Measurements from ENCODE around the gene LEFTY1.

The LEFTY1 gene

GRCh38 chr1:225926551-225927113 is 37.7 kb upstream of the LEFTY1 start:
- Histone ChIP-seq H3K27me3 (ENCODE audit: control insufficient read depth in 1 of 2, insufficient read depth in 2 of 2, low read length in 2 of 2) (no peaks in the 10 kb centered on the region), H3K9ac (ENCODE audit: low read length) (no peak overlapping the region), H3K36me3 (ENCODE audit: insufficient read depth, low read length) (no peaks in the 10 kb centered on the region), H3K9me3 (ENCODE audit: low read length) (no peaks in the 10 kb centered on the region), H3K4me1 (ENCODE audit: insufficient read depth, low read length) (peaks cover 14% of the 10 kb centered on the region), H3K27ac (ENCODE audit: low read depth, low read length) (no peak overlapping the region), H3K4me3 (ENCODE audit: low read depth in 1 of 2, low read length in 2 of 2) (no peak overlapping the region)

- H3K27me3 ChIP-seq (ENCODE audit: control insufficient read depth in 1 of 2, insufficient read depth in 2 of 2, low read length in 2 of 2): no peaks in the 10 kb centered on the region
- peak within 1 kb of the TSS; percentile 93 for H3K9ac ChIP-seq (ENCODE audit: low read length)
- H3K4me3 ChIP-seq (ENCODE audit: low read depth in 1 of 2, low read length in 2 of 2): peak within 1 kb of the TSS; percentile 95 to 97
- peaks cover 7% of the 10 kb centered on the region for H3K36me3 ChIP-seq (ENCODE audit: insufficient read depth, low read length)
- H3K4me1 ChIP-seq (ENCODE audit: insufficient read depth, low read length): peaks cover 14% of the 10 kb centered on the region
- peak within 1 kb of the TSS; percentile 97 for H3K27ac ChIP-seq (ENCODE audit: low read depth, low read length)
- no peaks in the 10 kb centered on the region for H3K9me3 ChIP-seq (ENCODE audit: low read length)
Observed at GRCh38 chr1:225923692-225924555, 35.0 kb upstream of the LEFTY1 start, which contains the start of gene PYCR2. Gene PYCR2, minus strand, starts transcription at chr1:225924250. Its CDS starts 140 bp downstream, at chr1:225924110.

- H3K4me1 ChIP-seq (ENCODE audit: insufficient read depth, low read length): peaks cover 14% of the 10 kb centered on the region
- peak overlapping the region; percentile 97 for H3K27ac ChIP-seq (ENCODE audit: low read depth, low read length)
- H3K9me3 ChIP-seq (ENCODE audit: low read length): no peaks in the 10 kb centered on the region
Observed at GRCh38 chr1:225923381-225923691, 34.4 kb upstream of the LEFTY1 start.

GRCh38 chr1:225921734-225922709 is 33.1 kb upstream of the LEFTY1 start:
- no peak overlapping the region for H3K27ac ChIP-seq (ENCODE audit: low read depth, low read length)

More at GRCh38 chr1:225923381-225923691, 34.4 kb upstream of the LEFTY1 start:
- Histone ChIP-seq H3K36me3 (ENCODE audit: insufficient read depth, low read length) (peaks cover 11% of the 10 kb centered on the region), H3K4me3 (ENCODE audit: low read depth in 1 of 2, low read length in 2 of 2) (peak overlapping the region; percentile 95 to 97), H3K9ac (ENCODE audit: low read length) (peak overlapping the region; percentile 93), H3K27me3 (ENCODE audit: control insufficient read depth in 1 of 2, insufficient read depth in 2 of 2, low read length in 2 of 2) (no peaks in the 10 kb centered on the region)

GRCh38 chr1:225919906-225920305 is 31.0 kb upstream of the LEFTY1 start:
- Histone ChIP-seq H3K36me3 (ENCODE audit: insufficient read depth, low read length) (peaks cover 22% of the 10 kb centered on the region), H3K9me3 (ENCODE audit: low read length) (no peaks in the 10 kb centered on the region), H3K4me3 (ENCODE audit: low read depth in 1 of 2, low read length in 2 of 2) (no peak overlapping the region), H3K4me1 (ENCODE audit: insufficient read depth, low read length) (peaks cover 14% of the 10 kb centered on the region), H3K9ac (ENCODE audit: low read length) (no peak overlapping the region), H3K27ac (ENCODE audit: low read depth, low read length) (peak overlapping the region; percentile 7), H3K27me3 (ENCODE audit: control insufficient read depth in 1 of 2, insufficient read depth in 2 of 2, low read length in 2 of 2) (no peaks in the 10 kb centered on the region)

More at GRCh38 chr1:225921734-225922709, 33.1 kb upstream of the LEFTY1 start:
- peaks cover 17% of the 10 kb centered on the region for H3K36me3 ChIP-seq (ENCODE audit: insufficient read depth, low read length)
- no peaks in the 10 kb centered on the region for H3K27me3 ChIP-seq (ENCODE audit: control insufficient read depth in 1 of 2, insufficient read depth in 2 of 2, low read length in 2 of 2)
- H3K4me1 ChIP-seq (ENCODE audit: insufficient read depth, low read length): peaks cover 14% of the 10 kb centered on the region
- H3K9ac ChIP-seq (ENCODE audit: low read length): no peak overlapping the region
- no peaks in the 10 kb centered on the region for H3K9me3 ChIP-seq (ENCODE audit: low read length)
- H3K4me3 ChIP-seq (ENCODE audit: low read depth in 1 of 2, low read length in 2 of 2): no peak overlapping the region

- no peaks in the 10 kb centered on the region for H3K27me3 ChIP-seq (ENCODE audit: control insufficient read depth in 1 of 2, insufficient read depth in 2 of 2, low read length in 2 of 2)
- H3K9ac ChIP-seq (ENCODE audit: low read length): no peak overlapping the region
- H3K27ac ChIP-seq (ENCODE audit: low read depth, low read length): no peak overlapping the region
- H3K9me3 ChIP-seq (ENCODE audit: low read length): no peaks in the 10 kb centered on the region
- H3K36me3 ChIP-seq (ENCODE audit: insufficient read depth, low read length): peaks cover 22% of the 10 kb centered on the region
- peaks cover 11% of the 10 kb centered on the region for H3K4me1 ChIP-seq (ENCODE audit: insufficient read depth, low read length)
- H3K4me3 ChIP-seq (ENCODE audit: low read depth in 1 of 2, low read length in 2 of 2): no peak overlapping the region
Observed at GRCh38 chr1:225918280-225918679, 29.3 kb upstream of the LEFTY1 start.

GRCh38 chr1:225917536-225917935 is 28.6 kb upstream of the LEFTY1 start:
- H3K27me3 ChIP-seq (ENCODE audit: control insufficient read depth in 1 of 2, insufficient read depth in 2 of 2, low read length in 2 of 2): no peaks in the 10 kb centered on the region
- H3K9me3 ChIP-seq (ENCODE audit: low read length): no peaks in the 10 kb centered on the region
- peaks cover 4% of the 10 kb centered on the region for H3K4me1 ChIP-seq (ENCODE audit: insufficient read depth, low read length)
- no peak overlapping the region for H3K9ac ChIP-seq (ENCODE audit: low read length)
- no peak overlapping the region for H3K4me3 ChIP-seq (ENCODE audit: low read depth in 1 of 2, low read length in 2 of 2)
- H3K36me3 ChIP-seq (ENCODE audit: insufficient read depth, low read length): peaks cover 27% of the 10 kb centered on the region
- no peak overlapping the region for H3K27ac ChIP-seq (ENCODE audit: low read depth, low read length)

- Histone ChIP-seq H3K27ac (ENCODE audit: low read depth, low read length) (no peak overlapping the region), H3K36me3 (ENCODE audit: insufficient read depth, low read length) (peaks cover 27% of the 10 kb centered on the region), H3K9ac (ENCODE audit: low read length) (no peak overlapping the region), H3K27me3 (ENCODE audit: control insufficient read depth in 1 of 2, insufficient read depth in 2 of 2, low read length in 2 of 2) (no peaks in the 10 kb centered on the region), H3K4me1 (ENCODE audit: insufficient read depth, low read length) (no peaks in the 10 kb centered on the region), H3K4me3 (ENCODE audit: low read depth in 1 of 2, low read length in 2 of 2) (no peak overlapping the region), H3K9me3 (ENCODE audit: low read length) (no peaks in the 10 kb centered on the region)
Observed at GRCh38 chr1:225917101-225917500, 28.2 kb upstream of the LEFTY1 start.

- H3K4me3 ChIP-seq (ENCODE audit: low read depth in 1 of 2, low read length in 2 of 2): no peak overlapping the region
- no peaks in the 10 kb centered on the region for H3K4me1 ChIP-seq (ENCODE audit: insufficient read depth, low read length)
- no peaks in the 10 kb centered on the region for H3K27me3 ChIP-seq (ENCODE audit: control insufficient read depth in 1 of 2, insufficient read depth in 2 of 2, low read length in 2 of 2)
- no peak overlapping the region for H3K9ac ChIP-seq (ENCODE audit: low read length)
- H3K27ac ChIP-seq (ENCODE audit: low read depth, low read length): no peak overlapping the region
- H3K36me3 ChIP-seq (ENCODE audit: insufficient read depth, low read length): peaks cover 21% of the 10 kb centered on the region
- H3K9me3 ChIP-seq (ENCODE audit: low read length): no peaks in the 10 kb centered on the region
Observed at GRCh38 chr1:225915538-225915991, 26.6 kb upstream of the LEFTY1 start.

- no peak overlapping the region for H3K27ac ChIP-seq (ENCODE audit: low read depth, low read length)
- H3K4me3 ChIP-seq (ENCODE audit: low read depth in 1 of 2, low read length in 2 of 2): no peak overlapping the region
- H3K36me3 ChIP-seq (ENCODE audit: insufficient read depth, low read length): peaks cover 20% of the 10 kb centered on the region
Observed at GRCh38 chr1:225914947-225915346, 26.0 kb upstream of the LEFTY1 start.

GRCh38 chr1:225914391-225914790 is 25.4 kb upstream of the LEFTY1 start:
- Histone ChIP-seq H3K27me3 (ENCODE audit: control insufficient read depth in 1 of 2, insufficient read depth in 2 of 2, low read length in 2 of 2) (no peaks in the 10 kb centered on the region), H3K4me3 (ENCODE audit: low read depth in 1 of 2, low read length in 2 of 2) (no peak overlapping the region), H3K36me3 (ENCODE audit: insufficient read depth, low read length) (peaks cover 20% of the 10 kb centered on the region), H3K9me3 (ENCODE audit: low read length) (no peaks in the 10 kb centered on the region), H3K4me1 (ENCODE audit: insufficient read depth, low read length) (no peaks in the 10 kb centered on the region), H3K27ac (ENCODE audit: low read depth, low read length) (no peak overlapping the region), H3K9ac (ENCODE audit: low read length) (no peak overlapping the region)

More at GRCh38 chr1:225914947-225915346, 26.0 kb upstream of the LEFTY1 start:
- no peaks in the 10 kb centered on the region for H3K4me1 ChIP-seq (ENCODE audit: insufficient read depth, low read length)
- no peak overlapping the region for H3K9ac ChIP-seq (ENCODE audit: low read length)
- H3K9me3 ChIP-seq (ENCODE audit: low read length): no peaks in the 10 kb centered on the region
- H3K27me3 ChIP-seq (ENCODE audit: control insufficient read depth in 1 of 2, insufficient read depth in 2 of 2, low read length in 2 of 2): no peaks in the 10 kb centered on the region
